ENCODE results near the gene ZNF74. TPM values are rescaled to one million over a fixed set of nuclear protein-coding genes. Genes with fewer than 3 reads are reported as not detected.
"Not testable (repeated sequence)": the region's sequence is repeated elsewhere in the genome, so short reads cannot be mapped to it uniquely, and the experiment has no call there.

Gene ZNF74
- total RNA-seq, 1 donor from 2014 or later: 15.2 TPM

GRCh38 chr22:20364335-20365260 is 29.4 kb upstream of the ZNF74 start:
- H3K27ac Mint-ChIP-seq; DNase-seq (ENCODE audit: low spot score); H3K9me3 Mint-ChIP-seq; H3K27me3 Mint-ChIP-seq (ENCODE audit: insufficient read depth); intact Hi-C loops (cut with micrococcal nuclease); H3K36me3 Mint-ChIP-seq (ENCODE audit: low read depth): not testable (repeated sequence)
- Mint-ChIP-seq H3K4me3 (peak overlapping the region; percentile 47), H3K4me1 (ENCODE audit: low read depth) (peaks cover 20% of the 10 kb centered on the region)

- H3K4me1 Mint-ChIP-seq (ENCODE audit: low read depth): peaks cover 20% of the 10 kb centered on the region
- intact Hi-C loops (cut with micrococcal nuclease); DNase-seq (ENCODE audit: low spot score); H3K9me3 Mint-ChIP-seq; H3K4me3 Mint-ChIP-seq; H3K27me3 Mint-ChIP-seq (ENCODE audit: insufficient read depth); H3K27ac Mint-ChIP-seq; H3K36me3 Mint-ChIP-seq (ENCODE audit: low read depth): not testable (repeated sequence)
These were observed 27.1 kb upstream of the ZNF74 start for GRCh38 chr22:20366841-20367240.

- H3K27me3 Mint-ChIP-seq (ENCODE audit: insufficient read depth); H3K9me3 Mint-ChIP-seq; H3K4me3 Mint-ChIP-seq; H3K36me3 Mint-ChIP-seq (ENCODE audit: low read depth); DNase-seq (ENCODE audit: low spot score); H3K27ac Mint-ChIP-seq; intact Hi-C loops (cut with micrococcal nuclease): not testable (repeated sequence)
- peaks cover 16% of the 10 kb centered on the region for H3K4me1 Mint-ChIP-seq (ENCODE audit: low read depth)
These were observed 25.1 kb upstream of the ZNF74 start for GRCh38 chr22:20368875-20369274.

- H3K4me1 Mint-ChIP-seq (ENCODE audit: low read depth); intact Hi-C loops (cut with micrococcal nuclease); H3K4me3 Mint-ChIP-seq; H3K27ac Mint-ChIP-seq; H3K27me3 Mint-ChIP-seq (ENCODE audit: insufficient read depth); DNase-seq (ENCODE audit: low spot score); H3K36me3 Mint-ChIP-seq (ENCODE audit: low read depth); H3K9me3 Mint-ChIP-seq: not testable (repeated sequence)
These were observed 22.3 kb upstream of the ZNF74 start for GRCh38 chr22:20371687-20372086.

GRCh38 chr22:20372406-20372854 is 21.5 kb upstream of the ZNF74 start:
- H3K4me1 Mint-ChIP-seq (ENCODE audit: low read depth); H3K27me3 Mint-ChIP-seq (ENCODE audit: insufficient read depth); H3K36me3 Mint-ChIP-seq (ENCODE audit: low read depth); intact Hi-C loops (cut with micrococcal nuclease); H3K9me3 Mint-ChIP-seq; DNase-seq (ENCODE audit: low spot score); H3K27ac Mint-ChIP-seq; H3K4me3 Mint-ChIP-seq: not testable (repeated sequence)

- H3K27ac Mint-ChIP-seq; H3K9me3 Mint-ChIP-seq; DNase-seq (ENCODE audit: low spot score); H3K4me1 Mint-ChIP-seq (ENCODE audit: low read depth); H3K4me3 Mint-ChIP-seq; intact Hi-C loops (cut with micrococcal nuclease); H3K27me3 Mint-ChIP-seq (ENCODE audit: insufficient read depth); H3K36me3 Mint-ChIP-seq (ENCODE audit: low read depth): not testable (repeated sequence)
These were observed 20.7 kb upstream of the ZNF74 start for GRCh38 chr22:20373195-20373706.

GRCh38 chr22:20374130-20374529 is 19.8 kb upstream of the ZNF74 start:
- H3K36me3 Mint-ChIP-seq (ENCODE audit: low read depth); H3K4me3 Mint-ChIP-seq; DNase-seq (ENCODE audit: low spot score); H3K4me1 Mint-ChIP-seq (ENCODE audit: low read depth); H3K27ac Mint-ChIP-seq; H3K27me3 Mint-ChIP-seq (ENCODE audit: insufficient read depth); H3K9me3 Mint-ChIP-seq; intact Hi-C loops (cut with micrococcal nuclease): not testable (repeated sequence)

GRCh38 chr22:20376281-20376680 is 17.7 kb upstream of the ZNF74 start:
- H3K27me3 Mint-ChIP-seq (ENCODE audit: insufficient read depth); DNase-seq (ENCODE audit: low spot score); H3K36me3 Mint-ChIP-seq (ENCODE audit: low read depth); H3K9me3 Mint-ChIP-seq; H3K27ac Mint-ChIP-seq; H3K4me1 Mint-ChIP-seq (ENCODE audit: low read depth); H3K4me3 Mint-ChIP-seq; intact Hi-C loops (cut with micrococcal nuclease): not testable (repeated sequence)

- H3K36me3 Mint-ChIP-seq (ENCODE audit: low read depth); H3K4me1 Mint-ChIP-seq (ENCODE audit: low read depth); H3K9me3 Mint-ChIP-seq; DNase-seq (ENCODE audit: low spot score); H3K27ac Mint-ChIP-seq; H3K27me3 Mint-ChIP-seq (ENCODE audit: insufficient read depth); H3K4me3 Mint-ChIP-seq; intact Hi-C loops (cut with micrococcal nuclease): not testable (repeated sequence)
These were observed 17.0 kb upstream of the ZNF74 start for GRCh38 chr22:20376983-20377382.

- Mint-ChIP-seq H3K36me3 (ENCODE audit: low read depth) (no peaks in the 10 kb centered on the region), H3K27ac (no peak overlapping the region), H3K4me1 (ENCODE audit: low read depth) (no peaks in the 10 kb centered on the region), H3K4me3 (no peak overlapping the region), H3K9me3 (no peaks in the 10 kb centered on the region), H3K27me3 (ENCODE audit: insufficient read depth) (peaks cover 14% of the 10 kb centered on the region)
- DNase-seq (ENCODE audit: low spot score): no peak
- intact Hi-C loops (cut with micrococcal nuclease): no loop called here
These were observed 15.8 kb upstream of the ZNF74 start for GRCh38 chr22:20378110-20378509.

- H3K9me3 Mint-ChIP-seq; H3K27ac Mint-ChIP-seq; H3K4me3 Mint-ChIP-seq; H3K36me3 Mint-ChIP-seq (ENCODE audit: low read depth); H3K4me1 Mint-ChIP-seq (ENCODE audit: low read depth); DNase-seq (ENCODE audit: low spot score); intact Hi-C loops (cut with micrococcal nuclease): not testable (repeated sequence)
- H3K27me3 Mint-ChIP-seq (ENCODE audit: insufficient read depth): peaks cover 17% of the 10 kb centered on the region
These were observed 15.3 kb upstream of the ZNF74 start for GRCh38 chr22:20378684-20379083.

GRCh38 chr22:20380486-20380885 is 13.5 kb upstream of the ZNF74 start:
- Mint-ChIP-seq H3K27ac (no peak overlapping the region), H3K4me1 (ENCODE audit: low read depth) (no peaks in the 10 kb centered on the region), H3K36me3 (ENCODE audit: low read depth) (no peaks in the 10 kb centered on the region), H3K27me3 (ENCODE audit: insufficient read depth) (peaks cover 26% of the 10 kb centered on the region), H3K9me3 (no peaks in the 10 kb centered on the region), H3K4me3 (no peak overlapping the region)
- intact Hi-C loops (cut with micrococcal nuclease): no loop called here
- no peak for DNase-seq (ENCODE audit: low spot score)

GRCh38 chr22:20383538-20383937 is 10.4 kb upstream of the ZNF74 start:
- intact Hi-C loops (cut with micrococcal nuclease): no loop called here
- H3K9me3 Mint-ChIP-seq: no peaks in the 10 kb centered on the region
- DNase-seq (ENCODE audit: low spot score): no peak
- H3K27me3 Mint-ChIP-seq (ENCODE audit: insufficient read depth): peaks cover 37% of the 10 kb centered on the region
- H3K4me3 Mint-ChIP-seq: no peak overlapping the region
- no peaks in the 10 kb centered on the region for H3K36me3 Mint-ChIP-seq (ENCODE audit: low read depth)
- no peak overlapping the region for H3K27ac Mint-ChIP-seq
- no peaks in the 10 kb centered on the region for H3K4me1 Mint-ChIP-seq (ENCODE audit: low read depth)
